Endothelial cell of umbilical vein (primary cell): ENCODE data around the gene PDHB. TPM values are rescaled to one million over a fixed set of nuclear protein-coding genes. Genes with fewer than 3 reads are reported as not detected.

Source experiments
- BruUV-seq: library from RNA; stranded (reverse); fragments of 400-500 nt; replicated peaks from 2 replicates; lab custom pipeline; 2021; lab: Mats Ljungman, UMichigan
- CTCF ChIA-PET: fragments of 300-600, 350-600 bp; sonication (Branson Sonifier 250); formaldehyde crosslinking; loops from one replicate; lab custom pipeline; 2021; ENCODE audit warnings: antibody characterized with exemption, inconsistent platforms; lab: Charles Lee
- POLR2A ChIA-PET: fragments of 300-600, 350-600 bp; sonication (Branson Sonifier 250); formaldehyde crosslinking; loops from one replicate; lab custom pipeline; 2021; ENCODE audit warnings: antibody characterized with exemption, inconsistent platforms; lab: Charles Lee
- DNase-seq: peaks from one replicate; pipeline ENCODE4 v3.0.0-alpha.2; 2011; ENCODE audit warnings: low read depth, low spot score
- FAIRE-seq: peaks from 2 replicates; lab custom pipeline; 2011; peaks lifted over from hg19 to GRCh38; lab: Jason Lieb, UNC
- H2AFZ ChIP-seq: 2 replicates; pipeline ENCODE4 v1.6.0; 2012; ENCODE audit warnings: low read depth, low read length, control low read depth, inconsistent platforms
- H3K27ac ChIP-seq: 2 replicates; pipeline ENCODE4 v1.5.1; 2011; ENCODE audit warnings: low read depth, mild to moderate bottlenecking, control low read depth, low read length, moderate library complexity; ENCODE audit not compliant: insufficient read depth
- H3K27me3 ChIP-seq, 2 experiments: 2 replicates each; pipeline versions ENCODE4 v1.6.0 to v1.6.1; 2011; ENCODE audit warnings: low read length in 2 of 2, mixed read lengths in 1 of 2; ENCODE audit not compliant: control insufficient read depth in 2 of 2, insufficient read depth in 2 of 2
- H3K36me3 ChIP-seq, 2 experiments: 2 replicates in 1 of 2; 3 replicates in 1 of 2; pipeline ENCODE4 v1.5.1; 2011; ENCODE audit warnings: low read length in 2 of 2, mild to moderate bottlenecking in 1 of 2, moderate library complexity in 1 of 2; ENCODE audit not compliant: control insufficient read depth in 2 of 2, insufficient read depth in 2 of 2; ENCODE audit errors: extremely low read depth in 1 of 2
- H3K4me1 ChIP-seq: 3 replicates; pipeline ENCODE4 v1.5.1; 2011; ENCODE audit warnings: mild to moderate bottlenecking, low read length; ENCODE audit not compliant: control insufficient read depth, insufficient read depth; ENCODE audit errors: extremely low read depth
- H3K4me2 ChIP-seq: 2 replicates; pipeline ENCODE4 v1.6.1; 2011; ENCODE audit warnings: low read length, control low read depth, mixed read lengths; ENCODE audit not compliant: insufficient read depth
- H3K4me3 ChIP-seq, 3 experiments: fragments of 200-600 bp in 1 of 3; sonication (generic), shearing (Covaris generic) in 1 of 3; replicated peaks in 1 of 3; 2 replicates each; pipeline ENCODE4 v1.5.1; 2011 to 2016; ENCODE audit warnings: control low read depth in 3 of 3, low read length in 3 of 3, mild to moderate bottlenecking in 2 of 3, inconsistent platforms in 1 of 3, low read depth in 1 of 3, moderate library complexity in 1 of 3; ENCODE audit not compliant: insufficient read depth in 1 of 3
- H3K79me2 ChIP-seq: 2 replicates; pipeline ENCODE4 v1.6.0; 2012; ENCODE audit warnings: low read length, inconsistent platforms; ENCODE audit not compliant: control insufficient read depth, insufficient read depth
- H3K9ac ChIP-seq: replicated peaks from 2 replicates; pipeline ENCODE3; 2011; ENCODE audit warnings: low read length, control low read depth; ENCODE audit not compliant: insufficient read depth; ENCODE audit errors: extremely low read depth
- H3K9me1 ChIP-seq: replicated peaks from 3 replicates; pipeline ENCODE4 v1.6.0; 2011; ENCODE audit warnings: mild to moderate bottlenecking, low read length; ENCODE audit not compliant: control insufficient read depth, insufficient read depth; ENCODE audit errors: extremely low read depth
- H3K9me3 ChIP-seq: replicated peaks from 2 replicates; pipeline ENCODE4 v1.5.1; 2012; ENCODE audit warnings: low read length, inconsistent platforms; ENCODE audit not compliant: control insufficient read depth, insufficient read depth
- H4K20me1 ChIP-seq: replicated peaks from 2 replicates; pipeline ENCODE3; 2011; ENCODE audit warnings: mild to moderate bottlenecking, low read length; ENCODE audit not compliant: control insufficient read depth, insufficient read depth; ENCODE audit errors: extremely low read depth
- CTCF ChIP-seq, 2 donors: IDR thresholded peaks; 1 replicate in 1 of 2; 2 replicates in 1 of 2; pipeline ENCODE4 v1.5.1; 2011; ENCODE audit warnings: low read length in 2 of 2, mild to moderate bottlenecking in 2 of 2, moderate library complexity in 2 of 2, control low read depth in 1 of 2, inconsistent platforms in 1 of 2, low read depth in 1 of 2; ENCODE audit not compliant: insufficient read depth in 1 of 2; ENCODE audit errors: extremely low read depth in 1 of 2
- EZH2 ChIP-seq: IDR thresholded peaks from 2 replicates; pipeline ENCODE4 v1.6.1; 2012; ENCODE audit warnings: borderline replicate concordance, low read depth, mild to moderate bottlenecking, moderate library complexity, low read length, inconsistent platforms; ENCODE audit not compliant: severe bottlenecking
- FOS ChIP-seq: IDR thresholded peaks from 2 replicates; pipeline ENCODE4 v1.6.1; 2011; ENCODE audit warnings: mild to moderate bottlenecking, low read length, moderate library complexity, borderline replicate concordance; ENCODE audit not compliant: insufficient read depth
- GATA2 ChIP-seq: IDR thresholded peaks from 2 replicates; pipeline ENCODE4 v1.7.0; 2011; ENCODE audit warnings: low read depth, mild to moderate bottlenecking, moderate library complexity, mixed read lengths, low read length; ENCODE audit not compliant: insufficient read length, insufficient read depth
- JUN ChIP-seq: IDR thresholded peaks from 2 replicates; pipeline ENCODE4 v1.6.1; 2011; ENCODE audit warnings: borderline replicate concordance, low read depth; ENCODE audit not compliant: insufficient read length, insufficient read depth
- POLR2A ChIP-seq: IDR thresholded peaks from 2 replicates; pipeline ENCODE4 v1.6.1; 2012; ENCODE audit warnings: low read depth, mild to moderate bottlenecking, control low read depth, low read length
- dilution Hi-C: fragments of 300-500 bp; cut with MboI; formaldehyde crosslinking; loops from one replicate; pipeline ENCODE4 v1.15.0; 2019; ENCODE audit warnings: low sequenced_read_pairs; ENCODE audit not compliant: extremely low pct_ligation_motif_present
- intact Hi-C: fragments of 100-400 bp; cut with micrococcal nuclease; formaldehyde crosslinking; loops from one replicate; pipeline ENCODE4 v1.10.0; 2022
- polyA plus RNA-seq, 4 experiments: library from polyadenylated mRNA; depleted of rRNA in 3 of 4; stranded (reverse) in 3 of 4; unstranded in 1 of 4; fragments of >200 nt; gene quantifications; 2 replicates each; pipeline versions ENCODE4 v1.2.1 to v1.2.3, GENCODE V29; 2011 to 2012; ENCODE audit warnings: missing spikeins in 1 of 4
- total RNA-seq: library from RNA; stranded (reverse); gene quantifications from 2 replicates; pipeline ENCODE4 v1.2.3, GENCODE V29; 2021

Gene PDHB
- total and polyA plus RNA-seq, 2 donors (not counting 3 experiments of a cell fraction or from before 2014, with no cell fraction given) = 50.8 to 60.8 TPM

GRCh38 chr3:58482917-58483636, 49.4 kb upstream of the PDHB start:
- Histone ChIP-seq H3K9me1 (no peaks in the 10 kb centered on the region), H3K4me2 (peak overlapping the region; percentile 27), H3K9me3 (no peaks in the 10 kb centered on the region), H3K79me2 (no peaks in the 10 kb centered on the region), H3K36me3 (no peaks in the 10 kb centered on the region), H2AFZ (no peak overlapping the region), H3K27me3 (peaks cover 4 to 8% of the 10 kb centered on the region in 2 experiments), H4K20me1 (no peaks in the 10 kb centered on the region), H3K9ac (no peak overlapping the region), H3K27ac (no peak overlapping the region), H3K4me1 (peaks cover 4% of the 10 kb centered on the region), H3K4me3 (no peak overlapping the region)
- no TSS peak for BruUV-seq
- FAIRE-seq (no peak), DNase-seq (no peak)
- dilution Hi-C loops (no loop called here), intact Hi-C loops (no loop called here)
- no peak for TF ChIP-seq POLR2A
- TF ChIP-seq JUN = no peak
- no peak for TF ChIP-seq GATA2
- TF ChIP-seq CTCF (IDR thresholded peaks at IDR 0.05; ENCODE audit: extremely low read depth in 1 of 2, insufficient read depth in 1 of 2, low read depth in 1 of 2, low read length in 2 of 2) = no peak
- TF ChIP-seq FOS = no peak
- TF ChIP-seq EZH2 = no peak
- ChIA-PET CTCF (interaction anchor here (1.5 to 1.7 kb wide), 2 partner anchors 9 to 19 kb away, joined by 4 to 6 read pairs; partner anchors contain the start of gene KCTD6), POLR2A (no interaction called here)
